RKO (cell line): Measurements from ENCODE around the gene PARVB.

Experiments used
- DNase-seq: peaks from one replicate; pipeline ENCODE4 v3.0.0-alpha.2; 2016; ENCODE audit warnings: low spot score

The PARVB gene

GRCh38 chr22:44219101-44219870 is 195.2 kb downstream of the PARVB start:
- DNase-seq: no peak

GRCh38 chr22:44220727-44221680 is 196.9 kb downstream of the PARVB start:
- DNase-seq: no peak

GRCh38 chr22:44221710-44222475 is 197.8 kb downstream of the PARVB start:
- no peak for DNase-seq
